Uterus (tissue), 4 donors: ENCODE measurements around the gene NOTCH2. TPM values are rescaled to one million over a fixed set of nuclear protein-coding genes. Genes with fewer than 3 reads are reported as not detected.

ENCODE experiments used
- DNase-seq, 2 donors: peaks; one replicate each; pipeline ENCODE4 v3.0.0-alpha.2; 2019 to 2020
- H3K27ac ChIP-seq, 2 donors: fragments of 200-600 bp; sonication (generic); 1 replicate in 1 of 2; 2 replicates in 1 of 2; pipeline ENCODE4 v1.5.1; 2016 to 2018
- H3K27me3 ChIP-seq, 2 donors: fragments of 200-600 bp; sonication (generic); one replicate each; pipeline ENCODE4 v1.5.1; 2018 to 2019; ENCODE audit warnings: control low read depth in 1 of 2
- H3K36me3 ChIP-seq, 2 donors: fragments of 200-600 bp; sonication (generic); one replicate each; pipeline ENCODE4 v1.5.1; 2019; ENCODE audit warnings: control low read depth in 1 of 2
- H3K4me1 ChIP-seq, 2 donors: fragments of 200-600 bp; sonication (generic); one replicate each; pipeline ENCODE4 v1.5.1; 2018 to 2019; ENCODE audit warnings: control low read depth in 1 of 2
- H3K4me3 ChIP-seq, 2 donors: fragments of 200-600 bp; sonication (generic); 1 replicate in 1 of 2; 2 replicates in 1 of 2; pipeline ENCODE4 v1.5.1; 2018 to 2019; ENCODE audit warnings: mild to moderate bottlenecking in 1 of 2
- H3K9me3 ChIP-seq, 2 donors: fragments of 200-600 bp; sonication (generic); one replicate each; pipeline ENCODE4 v1.5.1; 2019; ENCODE audit warnings: control low read depth in 1 of 2
- POLR2A ChIP-seq, 2 donors: fragments of 450-650 bp; IDR thresholded peaks; one replicate each; pipeline ENCODE4 v1.6.1; 2016; ENCODE audit warnings: antibody characterized with exemption in 2 of 2, mild to moderate bottlenecking in 1 of 2, moderate library complexity in 1 of 2
- intact Hi-C: fragments of 100-400 bp; cut with DNase I; formaldehyde crosslinking; loops from one replicate; pipeline ENCODE4 v1.15.1; 2023; ENCODE audit warnings: low total_unique reads
- total RNA-seq, 4 donors: library from RNA; depleted of rRNA in 3 of 4; stranded (reverse); fragments of >200 nt in 3 of 4; gene quantifications; one replicate each; pipeline versions ENCODE4 v1.1.0 to v1.2.4, GENCODE V29; 2014 to 2023
- TF ChIP-seq, protein P1 (sequence below), 4 experiments: fragments of 200-600 bp in 2 of 4; fragments of 450-650 bp in 2 of 4; sonication (generic) in 2 of 4; IDR thresholded peaks; one replicate each; pipeline ENCODE4 v1.5.1; 2016 to 2019; ENCODE audit warnings: antibody characterized with exemption in 4 of 4, mild to moderate bottlenecking in 2 of 4, moderate library complexity in 1 of 4
- donor health status: DM: yes; HTN: yes; CAD: no.

The NOTCH2 gene
- total RNA-seq, 4 donors from 2014 or later = 33.8 to 266 (median 87.7) TPM

GRCh38 chr1:119896303-119896702 lies 173.2 kb downstream of the NOTCH2 start, which contains the start of gene ADAM30:
TSS of gene ADAM30 (minus strand) at chr1:119896515. CDS start at chr1:119896336, 179 bp downstream.
- Histone ChIP-seq H3K9me3 (no peaks in the 10 kb centered on the region), H3K36me3 (no peaks in the 10 kb centered on the region), H3K27me3 (no peaks in the 10 kb centered on the region), H3K27ac (no peak within 1 kb of the TSS), H3K4me3 (no peak within 1 kb of the TSS), H3K4me1 (no peaks in the 10 kb centered on the region)
- intact Hi-C loops = no loop called here
- TF ChIP-seq POLR2A (IDR thresholded peaks at IDR 0.05) = no peak
- TF ChIP-seq, protein P1, sequence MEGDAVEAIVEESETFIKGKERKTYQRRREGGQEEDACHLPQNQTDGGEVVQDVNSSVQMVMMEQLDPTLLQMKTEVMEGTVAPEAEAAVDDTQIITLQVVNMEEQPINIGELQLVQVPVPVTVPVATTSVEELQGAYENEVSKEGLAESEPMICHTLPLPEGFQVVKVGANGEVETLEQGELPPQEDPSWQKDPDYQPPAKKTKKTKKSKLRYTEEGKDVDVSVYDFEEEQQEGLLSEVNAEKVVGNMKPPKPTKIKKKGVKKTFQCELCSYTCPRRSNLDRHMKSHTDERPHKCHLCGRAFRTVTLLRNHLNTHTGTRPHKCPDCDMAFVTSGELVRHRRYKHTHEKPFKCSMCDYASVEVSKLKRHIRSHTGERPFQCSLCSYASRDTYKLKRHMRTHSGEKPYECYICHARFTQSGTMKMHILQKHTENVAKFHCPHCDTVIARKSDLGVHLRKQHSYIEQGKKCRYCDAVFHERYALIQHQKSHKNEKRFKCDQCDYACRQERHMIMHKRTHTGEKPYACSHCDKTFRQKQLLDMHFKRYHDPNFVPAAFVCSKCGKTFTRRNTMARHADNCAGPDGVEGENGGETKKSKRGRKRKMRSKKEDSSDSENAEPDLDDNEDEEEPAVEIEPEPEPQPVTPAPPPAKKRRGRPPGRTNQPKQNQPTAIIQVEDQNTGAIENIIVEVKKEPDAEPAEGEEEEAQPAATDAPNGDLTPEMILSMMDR (IDR thresholded peaks at IDR 0.05) = no peak
- no peak for DNase-seq

- no peak overlapping the region for H3K27ac ChIP-seq
- no peak for TF ChIP-seq POLR2A (IDR thresholded peaks at IDR 0.05)
- TF ChIP-seq, protein P1 (IDR thresholded peaks at IDR 0.05) = no peak
- intact Hi-C loops = no loop called here
- no peaks in the 10 kb centered on the region for H3K27me3 ChIP-seq
- no peaks in the 10 kb centered on the region for H3K9me3 ChIP-seq
- H3K4me3 ChIP-seq = no peak overlapping the region
- H3K4me1 ChIP-seq = no peaks in the 10 kb centered on the region
- H3K36me3 ChIP-seq = no peaks in the 10 kb centered on the region
- DNase-seq = no peak
These were observed 174.4 kb downstream of the NOTCH2 start for GRCh38 chr1:119895102-119895501.

DNA sequence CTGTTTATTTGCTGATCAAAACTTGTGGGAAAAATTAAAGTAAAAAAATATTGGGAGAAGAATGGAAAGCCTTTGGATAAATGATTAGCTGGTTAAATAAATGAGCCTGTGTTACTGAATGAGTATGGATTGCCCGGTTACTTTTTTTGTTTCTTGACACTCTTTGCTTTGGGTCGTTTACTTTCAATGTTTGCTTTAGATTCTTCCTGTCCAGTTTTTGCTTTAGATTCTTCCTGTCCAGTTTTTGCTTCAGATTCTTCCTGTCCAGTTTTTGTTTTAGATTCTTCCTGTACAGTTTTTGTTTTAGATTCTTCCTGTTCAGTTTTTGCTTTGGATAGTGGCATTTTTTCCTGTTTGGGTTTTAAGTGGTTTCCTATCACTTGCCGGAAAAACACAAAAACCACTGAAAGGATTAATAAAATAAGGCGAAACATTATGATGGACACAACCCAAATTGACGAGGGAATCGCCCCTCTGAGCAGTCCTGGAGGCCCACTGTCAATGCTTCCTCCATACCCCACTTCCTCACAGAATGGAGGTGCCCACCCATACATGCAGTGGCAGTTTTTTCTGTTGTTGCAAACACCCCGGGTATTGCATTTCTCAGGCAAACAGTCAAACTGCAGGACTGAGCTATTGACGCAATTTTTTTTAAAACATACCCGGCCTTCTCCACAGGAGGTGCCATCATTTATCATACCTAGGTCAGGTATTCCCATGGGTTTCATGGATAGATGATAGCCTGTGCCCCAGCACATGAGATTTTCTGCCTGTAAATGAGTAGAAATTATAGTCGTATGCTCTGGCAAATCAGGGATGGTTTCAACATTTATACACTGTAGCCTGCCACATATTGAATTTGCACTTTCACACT lies 175.4 kb downstream of the NOTCH2 start:
- intact Hi-C loops = no loop called here
- H3K4me3 ChIP-seq = no peak overlapping the region
- H3K4me1 ChIP-seq = no peaks in the 10 kb centered on the region
- H3K27me3 ChIP-seq = no peaks in the 10 kb centered on the region
- DNase-seq = no peak
- TF ChIP-seq POLR2A (IDR thresholded peaks at IDR 0.05) = no peak
- TF ChIP-seq, protein P1 (IDR thresholded peaks at IDR 0.05) = no peak
- no peaks in the 10 kb centered on the region for H3K36me3 ChIP-seq
- no peak overlapping the region for H3K27ac ChIP-seq
- no peaks in the 10 kb centered on the region for H3K9me3 ChIP-seq

DNA sequence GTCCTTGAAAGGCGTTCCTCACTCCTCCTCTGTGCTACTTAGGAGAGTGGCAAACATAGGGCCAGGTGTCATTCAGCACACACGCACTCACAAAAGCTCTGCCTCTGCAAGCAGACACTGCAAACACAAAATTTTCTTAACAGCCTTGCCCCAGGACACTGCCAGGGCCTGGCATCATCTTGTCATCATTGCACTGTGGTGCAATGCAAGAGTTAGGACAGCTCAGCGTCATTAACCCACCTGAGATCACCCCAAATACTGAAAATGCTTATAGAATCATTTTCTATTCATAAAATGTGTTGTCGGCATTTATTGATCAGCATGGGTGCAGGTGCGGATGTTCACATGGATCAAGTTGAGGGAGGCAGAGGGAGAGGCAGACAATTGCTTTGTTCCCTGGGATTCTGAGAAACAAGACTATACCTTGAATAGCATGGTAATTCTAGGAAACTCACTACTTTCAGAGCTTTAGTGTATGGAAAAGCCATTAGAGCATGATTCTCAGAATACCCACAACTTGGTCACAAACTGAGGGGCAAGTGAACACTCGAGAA lies 176.1 kb downstream of the NOTCH2 start:
- Histone ChIP-seq H3K4me3 (no peak overlapping the region), H3K36me3 (no peaks in the 10 kb centered on the region), H3K9me3 (no peaks in the 10 kb centered on the region), H3K27ac (no peak overlapping the region), H3K27me3 (no peaks in the 10 kb centered on the region), H3K4me1 (no peaks in the 10 kb centered on the region)
- intact Hi-C loops = no loop called here
- no peak for DNase-seq
- no peak for TF ChIP-seq POLR2A (IDR thresholded peaks at IDR 0.05)

DNA sequence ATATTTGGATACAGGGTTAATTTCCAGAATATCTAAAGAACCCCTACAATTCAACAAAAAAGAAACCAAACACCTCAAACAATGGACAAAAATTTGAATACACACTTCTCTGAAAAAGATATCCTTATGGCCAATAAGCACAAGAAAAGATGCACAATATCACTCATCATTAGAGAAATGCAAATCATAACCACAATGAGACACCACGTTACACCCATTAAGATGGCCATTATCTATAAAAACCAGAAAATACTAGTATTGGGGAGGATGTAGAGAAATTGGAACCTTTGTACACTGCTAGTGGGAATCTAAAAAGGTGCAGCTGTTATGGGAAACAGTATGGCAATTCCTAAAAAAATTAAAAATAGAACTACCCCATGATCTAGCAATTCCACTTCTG lies 178.1 kb downstream of the NOTCH2 start:
- intact Hi-C loops = no loop called here
- TF ChIP-seq, protein P1 (IDR thresholded peaks at IDR 0.05) = no peak
- TF ChIP-seq POLR2A (IDR thresholded peaks at IDR 0.05) = no peak
- no peaks in the 10 kb centered on the region for H3K36me3 ChIP-seq
- H3K27me3 ChIP-seq = no peaks in the 10 kb centered on the region
- DNase-seq = no peak
- no peaks in the 10 kb centered on the region for H3K4me1 ChIP-seq
- no peak overlapping the region for H3K4me3 ChIP-seq
- H3K27ac ChIP-seq = no peak overlapping the region
- no peaks in the 10 kb centered on the region for H3K9me3 ChIP-seq
